HepG2 (cell line): Measurements from ENCODE around the gene TSHZ2. TPM values are rescaled to one million over a fixed set of nuclear protein-coding genes. Genes with fewer than 3 reads are reported as not detected.

Experiments used
- ARNT2 ChIP-seq: sonication (generic); formaldehyde crosslinking; IDR thresholded peaks from 2 replicates; pipeline ENCODE4 v1.8.0; 2022; ENCODE audit warnings: mild to moderate bottlenecking, low read depth, missing genetic modification reagents, moderate library complexity
- GATAD2A ChIP-seq: IDR thresholded peaks from 2 replicates; pipeline ENCODE4 v1.6.1; 2016
- MATR3 ChIP-seq: sonication (generic); formaldehyde crosslinking; IDR thresholded peaks from 2 replicates; pipeline ENCODE4 v1.4.0; 2020; ENCODE audit warnings: missing genetic modification reagents
- NR2F2 ChIP-seq: IDR thresholded peaks from 2 replicates; pipeline ENCODE4 v1.6.1; 2012; ENCODE audit warnings: low read depth, inconsistent platforms, borderline replicate concordance
- PITX1 ChIP-seq: sonication (generic); formaldehyde crosslinking; IDR thresholded peaks from 2 replicates; pipeline ENCODE4 v1.5.1; 2020; ENCODE audit warnings: mild to moderate bottlenecking, missing genetic modification reagents
- RCOR2 ChIP-seq: IDR thresholded peaks from 2 replicates; pipeline ENCODE4 v1.6.1; 2016; ENCODE audit warnings: missing biosample characterization, missing genetic modification reagents
- REXO4 ChIP-seq: sonication (generic); formaldehyde crosslinking; IDR thresholded peaks from 2 replicates; pipeline ENCODE4 v1.8.0; 2022; ENCODE audit warnings: missing genetic modification reagents, mild to moderate bottlenecking, borderline replicate concordance
- RFX3 ChIP-seq: IDR thresholded peaks from 2 replicates; pipeline ENCODE4 v1.6.1; 2016; ENCODE audit warnings: missing biosample characterization, missing genetic modification reagents
- SMAD1 ChIP-seq: sonication (generic); formaldehyde crosslinking; IDR thresholded peaks from 2 replicates; pipeline ENCODE4 v1.4.0; 2020; ENCODE audit warnings: missing genetic modification reagents, low read depth, mild to moderate bottlenecking, borderline replicate concordance
- SMARCE1 ChIP-seq: fragments of 450-650 bp; IDR thresholded peaks from 2 replicates; pipeline ENCODE4 v1.6.1; 2017; ENCODE audit warnings: borderline replicate concordance
- TAF1 ChIP-seq: sonication (generic); formaldehyde crosslinking; IDR thresholded peaks from 2 replicates; pipeline ENCODE4 v1.4.0; 2020; ENCODE audit warnings: missing genetic modification reagents
- U2AF2 ChIP-seq: fragments of 200-400 bp; formaldehyde crosslinking; IDR thresholded peaks from 2 replicates; pipeline ENCODE4 v1.6.1; 2017; ENCODE audit warnings: low read depth, mild to moderate bottlenecking, low read length
- ZNF44 ChIP-seq: sonication (generic); formaldehyde crosslinking; IDR thresholded peaks from 2 replicates; pipeline ENCODE4 v1.5.1; 2020; ENCODE audit warnings: mild to moderate bottlenecking, missing genetic modification reagents
- ZNF589 ChIP-seq: sonication (generic); formaldehyde crosslinking; conservative IDR thresholded peaks from 2 replicates; pipeline ENCODE4 v1.8.0; 2022; ENCODE audit warnings: mild to moderate bottlenecking, moderate library complexity, missing genetic modification reagents
- ZNF841 ChIP-seq: sonication (generic); formaldehyde crosslinking; IDR thresholded peaks from 2 replicates; pipeline ENCODE4 v1.8.1; 2023; ENCODE audit warnings: missing genetic modification reagents, borderline replicate concordance
- polyA plus RNA-seq, 8 experiments: library from polyadenylated mRNA; depleted of rRNA in 3 of 8; stranded (reverse) in 7 of 8; unstranded in 1 of 8; fragments of >200 nt; fragmentation: Illumina TruSeq in 4 of 8; extraction: Trizol in 4 of 8; gene quantifications; 2 replicates each; pipeline versions ENCODE4 v1.2.1 to v1.2.3, GENCODE V29; 2011 to 2016; ENCODE audit warnings: low read depth in 4 of 8, missing spikeins in 1 of 8, mixed read lengths in 1 of 8; ENCODE audit not compliant: insufficient read depth in 1 of 8
- total RNA-seq, 5 experiments: library from RNA; depleted of rRNA; stranded (reverse); fragments of >200 nt; fragmentation: Illumina TruSeq; extraction: Trizol; gene quantifications; 2 replicates each; pipeline ENCODE4 v1.2.3, GENCODE V29; 2016; ENCODE audit warnings: low read depth in 1 of 5
- TF ChIP-seq, protein P1 (sequence below): sonication (generic); formaldehyde crosslinking; IDR thresholded peaks from 2 replicates; pipeline ENCODE4 v1.4.0; 2020; ENCODE audit warnings: mild to moderate bottlenecking, missing genetic modification reagents
- TF ChIP-seq, protein P2 (sequence below): IDR thresholded peaks from 2 replicates; pipeline ENCODE4 v1.6.1; 2016; ENCODE audit warnings: mild to moderate bottlenecking, missing biosample characterization, missing genetic modification reagents
- TF ChIP-seq, protein P3 (sequence below): sonication (generic); formaldehyde crosslinking; IDR thresholded peaks from 2 replicates; pipeline ENCODE4 v1.4.0; 2020; ENCODE audit warnings: mild to moderate bottlenecking, missing genetic modification reagents
- TF ChIP-seq, protein P4 (sequence below): IDR thresholded peaks from 2 replicates; pipeline ENCODE4 v1.6.1; 2016; ENCODE audit warnings: missing compliant biosample characterization, missing genetic modification reagents, borderline replicate concordance

The TSHZ2 gene
- total and polyA plus RNA-seq, 2 of the 13 experiments (the other 11 are each of a cell fraction or from before 2014, with no cell fraction given): 0.01 TPM; not detected in 1

DNA sequence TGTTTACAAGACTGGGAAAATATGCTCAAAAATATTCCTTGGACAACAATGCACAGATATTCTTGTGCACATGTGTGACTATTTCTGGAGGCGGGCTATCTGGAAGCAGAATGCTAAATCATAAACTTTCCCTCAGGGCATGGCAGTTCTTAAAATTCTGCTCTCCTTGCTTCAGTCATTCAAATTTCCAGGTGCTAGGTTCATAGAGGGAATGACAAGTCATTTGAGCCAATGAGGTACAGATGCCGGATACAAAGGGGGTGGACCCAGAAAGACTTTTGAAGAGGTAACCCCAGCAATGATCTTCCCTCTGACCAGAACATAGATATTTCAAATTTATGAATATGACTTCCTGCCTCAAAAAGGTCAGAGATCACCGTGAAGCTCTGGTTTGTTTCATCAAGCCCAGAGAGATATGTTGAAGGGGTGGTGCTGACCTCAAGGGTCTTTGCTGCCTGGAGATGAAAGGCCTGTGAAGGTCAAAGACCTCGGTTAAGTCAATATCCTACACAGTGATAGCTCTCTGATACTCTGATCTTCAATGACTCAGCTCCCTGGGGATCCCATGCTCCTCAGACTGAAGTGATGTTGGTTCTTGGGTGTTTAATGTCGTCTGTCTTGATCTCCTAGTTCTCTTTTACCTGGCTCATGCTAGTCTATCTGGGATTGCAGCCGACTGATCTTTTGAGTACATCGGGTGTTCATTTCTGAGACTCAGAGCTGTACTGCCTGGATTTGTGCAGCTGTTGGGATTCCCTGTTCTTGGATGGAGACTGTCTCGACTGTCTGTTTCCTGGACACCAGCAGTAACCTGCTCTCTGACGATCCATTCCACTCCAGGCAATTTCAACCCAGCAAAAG is 47.5 kb upstream of the TSHZ2 start (continued):
- TF ChIP-seq, protein P1, sequence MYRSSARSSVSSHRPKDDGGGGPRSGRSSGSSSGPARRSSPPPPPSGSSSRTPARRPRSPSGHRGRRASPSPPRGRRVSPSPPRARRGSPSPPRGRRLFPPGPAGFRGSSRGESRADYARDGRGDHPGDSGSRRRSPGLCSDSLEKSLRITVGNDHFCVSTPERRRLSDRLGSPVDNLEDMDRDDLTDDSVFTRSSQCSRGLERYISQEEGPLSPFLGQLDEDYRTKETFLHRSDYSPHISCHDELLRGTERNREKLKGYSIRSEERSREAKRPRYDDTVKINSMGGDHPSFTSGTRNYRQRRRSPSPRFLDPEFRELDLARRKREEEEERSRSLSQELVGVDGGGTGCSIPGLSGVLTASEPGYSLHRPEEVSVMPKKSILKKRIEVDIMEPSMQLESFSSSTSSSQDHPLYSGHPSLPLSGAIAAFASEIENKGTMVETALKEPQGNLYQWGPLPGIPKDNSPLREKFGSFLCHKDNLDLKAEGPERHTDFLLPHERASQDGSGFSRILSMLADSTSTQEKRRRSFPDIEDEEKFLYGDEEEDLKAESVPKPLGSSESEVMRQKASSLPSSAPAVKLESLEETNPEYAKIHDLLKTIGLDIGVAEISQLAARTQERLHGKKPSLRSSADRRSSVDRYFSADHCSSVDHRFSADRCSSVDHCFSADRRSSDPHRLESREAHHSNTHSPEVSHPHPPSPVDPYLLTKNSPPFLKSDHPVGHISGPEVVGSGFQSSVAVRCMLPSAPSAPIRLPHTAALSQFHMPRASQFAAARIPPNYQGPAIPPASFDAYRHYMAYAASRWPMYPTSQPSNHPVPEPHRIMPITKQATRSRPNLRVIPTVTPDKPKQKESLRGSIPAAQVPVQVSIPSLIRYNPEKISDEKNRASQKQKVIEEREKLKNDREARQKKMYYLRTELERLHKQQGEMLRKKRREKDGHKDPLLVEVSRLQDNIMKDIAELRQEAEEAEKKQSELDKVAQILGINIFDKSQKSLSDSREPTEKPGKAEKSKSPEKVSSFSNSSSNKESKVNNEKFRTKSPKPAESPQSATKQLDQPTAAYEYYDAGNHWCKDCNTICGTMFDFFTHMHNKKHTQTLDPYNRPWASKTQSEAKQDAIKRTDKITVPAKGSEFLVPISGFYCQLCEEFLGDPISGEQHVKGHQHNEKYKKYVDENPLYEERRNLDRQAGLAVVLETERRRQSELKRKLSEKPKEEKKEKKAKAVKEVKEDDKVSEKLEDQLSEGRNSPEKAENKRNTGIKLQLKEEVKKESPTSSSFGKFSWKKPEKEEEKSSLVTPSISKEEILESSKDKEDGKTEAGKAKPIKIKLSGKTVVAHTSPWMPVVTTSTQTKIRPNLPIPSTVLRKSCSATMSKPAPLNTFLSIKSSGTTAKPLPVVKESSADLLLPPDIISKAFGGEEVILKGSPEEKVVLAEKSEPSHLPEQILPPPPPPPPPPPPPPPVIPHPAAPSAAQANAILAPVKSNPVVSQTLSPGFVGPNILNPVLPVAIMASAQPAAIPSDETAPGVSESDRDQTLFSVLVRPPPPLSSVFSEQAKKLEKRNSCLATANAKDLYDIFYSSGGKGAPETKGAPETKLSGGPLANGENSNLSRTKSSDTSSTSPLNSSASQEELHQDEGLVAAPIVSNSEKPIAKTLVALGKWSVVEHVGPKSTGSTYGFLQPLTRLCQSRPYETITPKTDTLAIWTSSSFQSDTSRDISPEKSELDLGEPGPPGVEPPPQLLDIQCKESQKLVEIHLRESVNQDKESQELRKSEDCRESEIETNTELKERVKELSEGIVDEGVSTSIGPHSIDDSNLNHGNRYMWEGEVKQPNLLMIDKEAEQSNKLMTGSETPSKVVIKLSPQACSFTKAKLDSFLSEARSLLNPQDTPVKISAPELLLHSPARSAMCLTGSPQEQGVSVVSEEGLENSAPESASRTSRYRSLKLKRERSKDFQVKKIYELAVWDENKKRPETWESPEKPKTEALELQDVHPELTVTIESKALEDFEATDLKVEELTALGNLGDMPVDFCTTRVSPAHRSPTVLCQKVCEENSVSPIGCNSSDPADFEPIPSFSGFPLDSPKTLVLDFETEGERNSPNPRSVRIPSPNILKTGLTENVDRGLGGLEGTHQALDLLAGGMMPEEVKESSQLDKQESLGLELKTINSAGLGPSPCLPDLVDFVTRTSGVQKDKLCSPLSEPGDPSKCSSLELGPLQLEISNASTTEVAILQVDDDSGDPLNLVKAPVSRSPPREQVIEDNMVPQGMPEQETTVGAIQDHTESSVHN: peak; percentile 60; the same call in 1 of the 2 replicates
- peak; percentile 26; the same call in 1 of the 2 replicates for TF ChIP-seq RFX3
- TF ChIP-seq, protein P2, sequence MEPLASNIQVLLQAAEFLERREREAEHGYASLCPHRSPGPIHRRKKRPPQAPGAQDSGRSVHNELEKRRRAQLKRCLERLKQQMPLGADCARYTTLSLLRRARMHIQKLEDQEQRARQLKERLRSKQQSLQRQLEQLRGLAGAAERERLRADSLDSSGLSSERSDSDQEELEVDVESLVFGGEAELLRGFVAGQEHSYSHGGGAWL (CRISPR knock-in tag): 0 out of 2 replicates have a peak, but pooled peaks have one; percentile 30
- peak; percentile 99 for TF ChIP-seq GATAD2A (CRISPR knock-in tag)
- no peak for TF ChIP-seq MATR3 (CRISPR knock-in tag)
- no peak for TF ChIP-seq TAF1 (CRISPR knock-in tag)
- TF ChIP-seq SMARCE1: no peak
- TF ChIP-seq, protein P3, sequence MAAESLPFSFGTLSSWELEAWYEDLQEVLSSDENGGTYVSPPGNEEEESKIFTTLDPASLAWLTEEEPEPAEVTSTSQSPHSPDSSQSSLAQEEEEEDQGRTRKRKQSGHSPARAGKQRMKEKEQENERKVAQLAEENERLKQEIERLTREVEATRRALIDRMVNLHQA (CRISPR knock-in tag): no peak
- TF ChIP-seq, protein P4, sequence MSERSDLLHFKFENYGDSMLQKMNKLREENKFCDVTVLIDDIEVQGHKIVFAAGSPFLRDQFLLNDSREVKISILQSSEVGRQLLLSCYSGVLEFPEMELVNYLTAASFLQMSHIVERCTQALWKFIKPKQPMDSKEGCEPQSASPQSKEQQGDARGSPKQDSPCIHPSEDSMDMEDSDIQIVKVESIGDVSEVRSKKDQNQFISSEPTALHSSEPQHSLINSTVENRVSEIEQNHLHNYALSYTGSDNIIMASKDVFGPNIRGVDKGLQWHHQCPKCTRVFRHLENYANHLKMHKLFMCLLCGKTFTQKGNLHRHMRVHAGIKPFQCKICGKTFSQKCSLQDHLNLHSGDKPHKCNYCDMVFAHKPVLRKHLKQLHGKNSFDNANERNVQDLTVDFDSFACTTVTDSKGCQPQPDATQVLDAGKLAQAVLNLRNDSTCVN: peak; percentile 53; the same call in 1 of the 2 replicates
- TF ChIP-seq NR2F2: peak; percentile 100
- TF ChIP-seq PITX1 (CRISPR knock-in tag): peak; percentile 96
- TF ChIP-seq SMAD1: no peak
- TF ChIP-seq REXO4 (CRISPR knock-in tag): no peak
- TF ChIP-seq ARNT2 (CRISPR knock-in tag): no peak
- TF ChIP-seq U2AF2: no peak
- TF ChIP-seq RCOR2 (CRISPR knock-in tag): peak; percentile 95
- TF ChIP-seq ZNF589 (CRISPR knock-in tag): no peak
- TF ChIP-seq ZNF44: 0 out of 2 replicates have a peak, but pooled peaks have one; percentile 19
- no peak for TF ChIP-seq ZNF841
